Measurements from ENCODE around the gene CD300LF. TPM values are rescaled to one million over a fixed set of nuclear protein-coding genes. Genes with fewer than 3 reads are reported as not detected.

The CD300LF gene
- total RNA-seq, 1 donor from 2014 or later, result not detected

DNA sequence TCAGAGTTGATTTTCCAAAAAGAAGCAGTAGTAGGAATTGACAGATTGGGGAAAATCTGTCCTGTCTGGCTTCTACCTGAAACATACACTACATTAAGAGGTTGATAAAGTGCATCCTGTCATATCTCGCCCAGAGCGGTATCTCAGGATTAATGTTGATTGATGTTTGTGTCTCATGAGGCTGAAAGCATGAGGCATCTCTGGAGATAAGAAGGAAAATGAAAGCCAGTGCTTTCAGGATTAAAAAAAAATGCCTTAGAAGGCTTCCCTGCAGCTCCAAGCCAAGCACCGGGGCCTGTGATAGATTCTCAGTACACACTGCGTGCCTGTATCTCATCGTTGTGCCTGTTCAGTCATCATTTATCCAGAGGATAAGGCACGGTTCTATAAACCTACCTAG is 62.8 kb downstream of the CD300LF start:
- H3K36me3 Mint-ChIP-seq (ENCODE audit: low read depth), result no peaks in the 10 kb centered on the region
- peaks cover 91% of the 10 kb centered on the region for H3K27me3 Mint-ChIP-seq (ENCODE audit: low read depth)
- H3K27ac Mint-ChIP-seq (ENCODE audit: unreplicated experiment), result no peak overlapping the region
- no peak for TF ChIP-seq CTCF (conservative IDR thresholded peaks at IDR 0.05)
- no peaks in the 10 kb centered on the region for H3K4me1 Mint-ChIP-seq
- H3K4me3 Mint-ChIP-seq, result no peak overlapping the region
- no peaks in the 10 kb centered on the region for H3K9me3 Mint-ChIP-seq
- no peak for DNase-seq (ENCODE audit: low read depth, low spot score)

GRCh38 chr17:74647871-74648672 is 64.7 kb downstream of the CD300LF start:
- no peak for DNase-seq (ENCODE audit: low read depth, low spot score)
- Mint-ChIP-seq H3K4me1 (no peaks in the 10 kb centered on the region), H3K4me3 (no peak overlapping the region), H3K9me3 (no peaks in the 10 kb centered on the region), H3K36me3 (ENCODE audit: low read depth) (no peaks in the 10 kb centered on the region), H3K27ac (ENCODE audit: unreplicated experiment) (no peak overlapping the region), H3K27me3 (ENCODE audit: low read depth) (peaks cover 90% of the 10 kb centered on the region)
- TF ChIP-seq CTCF (conservative IDR thresholded peaks at IDR 0.05), result no peak

DNA sequence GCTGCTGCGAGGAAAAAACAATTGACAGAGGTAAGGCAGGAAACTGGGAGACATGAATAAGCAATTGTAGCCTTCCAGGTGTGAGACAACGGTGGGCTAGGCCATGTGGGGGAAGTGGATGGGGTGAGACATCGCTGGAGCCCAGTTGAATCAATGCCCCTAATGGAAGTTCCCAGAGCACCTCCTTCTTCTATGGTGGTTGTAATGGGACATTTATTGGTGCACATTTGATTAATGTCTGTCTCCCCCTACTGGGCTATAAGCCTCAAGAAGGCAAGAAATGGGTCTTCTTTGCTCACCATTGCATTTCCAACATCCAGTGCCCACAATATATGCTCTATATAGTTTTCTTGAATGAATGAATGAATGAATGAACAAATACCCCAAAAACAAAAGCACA is 66.5 kb downstream of the CD300LF start:
- peak; percentile 25 for TF ChIP-seq CTCF (conservative IDR thresholded peaks at IDR 0.05)
- H3K4me1 Mint-ChIP-seq, result no peaks in the 10 kb centered on the region

GRCh38 chr17:74645010-74645409 is 67.7 kb downstream of the CD300LF start:
- H3K4me3 Mint-ChIP-seq, result no peak overlapping the region
- DNase-seq (ENCODE audit: low read depth, low spot score), result no peak
- no peaks in the 10 kb centered on the region for H3K36me3 Mint-ChIP-seq (ENCODE audit: low read depth)
- peaks cover 84% of the 10 kb centered on the region for H3K27me3 Mint-ChIP-seq (ENCODE audit: low read depth)
- no peak overlapping the region for H3K27ac Mint-ChIP-seq (ENCODE audit: unreplicated experiment)
- no peaks in the 10 kb centered on the region for H3K9me3 Mint-ChIP-seq
- H3K4me1 Mint-ChIP-seq, result no peaks in the 10 kb centered on the region
- TF ChIP-seq CTCF (conservative IDR thresholded peaks at IDR 0.05), result no peak

More for the DNA sequence above, 66.5 kb downstream of the CD300LF start:
- no peak for DNase-seq (ENCODE audit: low read depth, low spot score)
- no peak overlapping the region for H3K4me3 Mint-ChIP-seq
- H3K27me3 Mint-ChIP-seq (ENCODE audit: low read depth), result peaks cover 90% of the 10 kb centered on the region
- no peaks in the 10 kb centered on the region for H3K36me3 Mint-ChIP-seq (ENCODE audit: low read depth)
- H3K27ac Mint-ChIP-seq (ENCODE audit: unreplicated experiment), result peak overlapping the region; percentile 57
- no peaks in the 10 kb centered on the region for H3K9me3 Mint-ChIP-seq

- no peak for TF ChIP-seq CTCF (conservative IDR thresholded peaks at IDR 0.05)
- H3K27me3 Mint-ChIP-seq (ENCODE audit: low read depth), result peaks cover 82% of the 10 kb centered on the region
Observed at GRCh38 chr17:74644419-74644818, 68.3 kb downstream of the CD300LF start.

More at GRCh38 chr17:74644419-74644818, 68.3 kb downstream of the CD300LF start:
- Mint-ChIP-seq H3K36me3 (ENCODE audit: low read depth) (no peaks in the 10 kb centered on the region), H3K27ac (ENCODE audit: unreplicated experiment) (no peak overlapping the region), H3K4me3 (no peak overlapping the region), H3K4me1 (no peaks in the 10 kb centered on the region), H3K9me3 (no peaks in the 10 kb centered on the region)
- DNase-seq (ENCODE audit: low read depth, low spot score), result no peak

Small RNAs within 50 kb of the gene (microRNA-seq; reads per million reads assigned to microRNA genes)
- gene MIR3615, result 345 reads per million, percentile 72 among the genes with 10 or more reads in this experiment

Other genes with a start within 250 kb of the CD300LF start
- gene CD300A, start 246.3 kb downstream of the CD300LF start, total RNA-seq, result not detected in 2 replicates
- not detected in 2 replicates for gene CD300LB, start 181.4 kb downstream of the CD300LF start, total RNA-seq
- gene CD300C, start 166.8 kb downstream of the CD300LF start, total RNA-seq, result not detected in 2 replicates
- gene CD300H, start 145.4 kb downstream of the CD300LF start, total RNA-seq, result not detected in 2 replicates
- not detected in 2 replicates for gene CD300LD, start 120.6 kb downstream of the CD300LF start, total RNA-seq
- not detected in 2 replicates for gene CD300E, start 89.2 kb downstream of the CD300LF start, total RNA-seq
- gene RAB37, start 24.3 kb upstream of the CD300LF start, total RNA-seq, result not detected in 2 replicates
- gene NHERF1, start 35.7 kb upstream of the CD300LF start, total RNA-seq, result 51.7 and 52.2 TPM in 2 replicates
- gene NAT9, start 63.4 kb upstream of the CD300LF start, total RNA-seq, result 66.9 and 67.7 TPM in 2 replicates
- 0.02 and 0.07 TPM in 2 replicates for gene GRIN2C, start 147.0 kb upstream of the CD300LF start, total RNA-seq
- gene FDXR, start 160.1 kb upstream of the CD300LF start, total RNA-seq, result 13.3 and 14.8 TPM in 2 replicates
- gene FADS6, start 180.7 kb upstream of the CD300LF start, total RNA-seq, result not detected in 2 replicates
- 0.14 TPM in 1 of 2 replicates, not detected in the other for gene USH1G, start 210.3 kb upstream of the CD300LF start, total RNA-seq
- not detected in 2 replicates for gene OTOP2, start 211.3 kb upstream of the CD300LF start, total RNA-seq
- gene OTOP3, start 223.0 kb upstream of the CD300LF start, total RNA-seq, result not detected in 2 replicates

All from neural crest cell (in vitro differentiated cells).